Measurements from ENCODE around the gene BFSP1.

The BFSP1 gene

DNA sequence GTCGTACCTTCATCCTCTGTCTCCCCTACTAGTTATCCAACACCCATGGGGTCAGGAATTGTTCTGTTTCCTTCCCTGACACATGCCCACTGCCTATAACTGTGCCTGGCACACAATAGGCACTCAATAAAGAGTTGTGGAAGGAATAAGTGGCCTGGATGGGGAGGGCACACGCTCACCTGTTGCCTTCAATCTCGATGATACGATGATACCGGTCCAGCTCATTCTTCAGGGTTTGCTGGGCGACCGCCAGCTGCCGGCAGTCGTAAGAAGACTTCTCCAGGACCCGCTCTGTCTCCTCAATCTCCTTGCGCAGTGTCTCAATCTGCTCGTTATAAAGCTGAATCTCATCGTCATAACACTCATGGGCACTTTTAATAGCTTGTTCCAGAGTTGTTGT lies 32.5 kb downstream of the BFSP1 start:
- H2AFZ ChIP-seq (ENCODE audit: insufficient read depth, low read length, poor library complexity) = no peak overlapping the region
- H3K27me3 ChIP-seq (ENCODE audit: insufficient read depth, low read length) = no peaks in the 10 kb centered on the region
- H3K18ac ChIP-seq (ENCODE audit: low read length) = no peak overlapping the region
- H2BK5ac ChIP-seq (ENCODE audit: low read depth, low read length, poor library complexity) = no peak overlapping the region
- no peak overlapping the region for H3K14ac ChIP-seq (ENCODE audit: low read length)
- peak in 1 of 2 donors; percentile 9 for DNase-seq
- H3K36me3 ChIP-seq (ENCODE audit: control insufficient read depth in 1 of 2, insufficient read depth in 2 of 2, low read length in 2 of 2) = no peaks in the 10 kb centered on the region
- no peak overlapping the region for H3K23ac ChIP-seq (ENCODE audit: low read length)
- H3K9ac ChIP-seq (ENCODE audit: low read length) = no peak overlapping the region
- H3K27ac ChIP-seq (ENCODE audit: low read depth, low read length) = no peak overlapping the region
- H3K79me1 ChIP-seq (ENCODE audit: low read length) = no peaks in the 10 kb centered on the region
- H3K4me1 ChIP-seq (ENCODE audit: control insufficient read depth in 1 of 2, insufficient read depth in 2 of 2, low read length in 2 of 2) = no peaks in the 10 kb centered on the region
- H3K79me2 ChIP-seq (ENCODE audit: control insufficient read depth, insufficient read depth, low read length, poor library complexity) = no peaks in the 10 kb centered on the region
- WGBS (ENCODE audit: extremely low coverage, insufficient coverage, insufficient read length) = no CpG with 5 or more reads among the region's 13 CpGs
- no peaks in the 10 kb centered on the region for H3K9me3 ChIP-seq (ENCODE audit: insufficient read depth, low read depth, low read length)
- no peak overlapping the region for H3K4me2 ChIP-seq (ENCODE audit: low read length)
- H4K8ac ChIP-seq (ENCODE audit: low read depth, low read length) = no peak overlapping the region
- H2BK120ac ChIP-seq (ENCODE audit: insufficient read depth, low read length, poor library complexity) = no peak overlapping the region
- no peak overlapping the region for H3K4ac ChIP-seq (ENCODE audit: low read depth, low read length)
- no peak overlapping the region for H2AK5ac ChIP-seq (ENCODE audit: low read length)
- H2BK12ac ChIP-seq (ENCODE audit: low read length) = no peak overlapping the region
- no peak overlapping the region for H3K4me3 ChIP-seq (ENCODE audit: low read depth, low read length)
- H4K12ac ChIP-seq (ENCODE audit: low read depth, low read length) = no peak overlapping the region
- H4K91ac ChIP-seq (ENCODE audit: low read depth, low read length) = no peak overlapping the region

DNA sequence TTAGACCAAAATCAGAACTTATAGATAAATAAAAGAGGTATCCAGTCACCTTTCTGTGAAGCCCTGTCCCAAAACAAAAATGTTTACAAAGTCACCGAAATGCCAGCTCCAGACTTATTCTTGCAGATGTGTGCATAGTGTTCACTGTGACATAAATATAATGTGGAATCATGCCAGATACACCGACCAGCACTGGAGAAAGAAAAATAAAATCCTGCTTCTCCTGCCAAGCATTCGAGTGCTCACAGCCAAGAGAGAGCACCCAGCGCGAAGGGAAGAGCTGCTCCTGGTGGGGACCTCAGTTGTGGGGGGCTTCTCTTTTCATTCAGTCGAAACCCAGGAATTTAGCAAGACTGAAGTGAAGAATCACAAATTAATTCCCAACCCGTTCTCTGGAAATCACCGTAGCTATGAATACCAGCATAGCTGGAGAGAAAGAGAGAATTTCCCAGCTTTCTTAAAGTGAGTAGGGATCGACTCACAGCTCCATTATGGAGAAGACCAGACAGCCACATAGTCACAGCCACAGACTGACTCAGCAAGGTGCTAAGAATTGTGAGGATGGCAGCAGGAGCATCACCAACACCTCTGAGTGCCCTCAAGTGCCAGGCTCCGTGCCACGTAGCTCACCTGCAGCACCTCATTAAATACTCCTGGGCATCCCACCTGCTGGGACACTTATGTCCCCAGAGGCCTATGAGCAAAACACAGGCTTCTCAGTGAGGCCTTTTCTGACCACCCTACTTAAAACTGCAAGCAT lies 33.2 kb downstream of the BFSP1 start:
- H3K4me3 ChIP-seq (ENCODE audit: low read depth, low read length) = no peak overlapping the region
- H3K4me1 ChIP-seq (ENCODE audit: control insufficient read depth in 1 of 2, insufficient read depth in 2 of 2, low read length in 2 of 2) = no peaks in the 10 kb centered on the region
- no CpG with 5 or more reads among the region's 11 CpGs for WGBS (ENCODE audit: extremely low coverage, insufficient coverage, insufficient read length)
- no peak overlapping the region for H4K12ac ChIP-seq (ENCODE audit: low read depth, low read length)
- no peak overlapping the region for H3K27ac ChIP-seq (ENCODE audit: low read depth, low read length)
- H2BK5ac ChIP-seq (ENCODE audit: low read depth, low read length, poor library complexity) = no peak overlapping the region
- no peak overlapping the region for H3K9ac ChIP-seq (ENCODE audit: low read length)
- no peaks in the 10 kb centered on the region for H3K79me2 ChIP-seq (ENCODE audit: control insufficient read depth, insufficient read depth, low read length, poor library complexity)
- no peaks in the 10 kb centered on the region for H3K36me3 ChIP-seq (ENCODE audit: control insufficient read depth in 1 of 2, insufficient read depth in 2 of 2, low read length in 2 of 2)
- no peaks in the 10 kb centered on the region for H3K79me1 ChIP-seq (ENCODE audit: low read length)
- H4K91ac ChIP-seq (ENCODE audit: low read depth, low read length) = no peak overlapping the region
- no peaks in the 10 kb centered on the region for H3K27me3 ChIP-seq (ENCODE audit: insufficient read depth, low read length)
- no peak overlapping the region for H3K4ac ChIP-seq (ENCODE audit: low read depth, low read length)
- H2BK120ac ChIP-seq (ENCODE audit: insufficient read depth, low read length, poor library complexity) = no peak overlapping the region
- DNase-seq = peak in 1 of 2 donors; percentile 19
- no peak overlapping the region for H3K14ac ChIP-seq (ENCODE audit: low read length)
- H2AK5ac ChIP-seq (ENCODE audit: low read length) = no peak overlapping the region
- H2BK12ac ChIP-seq (ENCODE audit: low read length) = no peak overlapping the region
- no peak overlapping the region for H3K18ac ChIP-seq (ENCODE audit: low read length)
- no peak overlapping the region for H2AFZ ChIP-seq (ENCODE audit: insufficient read depth, low read length, poor library complexity)
- H3K9me3 ChIP-seq (ENCODE audit: insufficient read depth, low read depth, low read length) = no peaks in the 10 kb centered on the region
- H4K8ac ChIP-seq (ENCODE audit: low read depth, low read length) = no peak overlapping the region
- H3K23ac ChIP-seq (ENCODE audit: low read length) = no peak overlapping the region
- H3K4me2 ChIP-seq (ENCODE audit: low read length) = no peak overlapping the region

DNA sequence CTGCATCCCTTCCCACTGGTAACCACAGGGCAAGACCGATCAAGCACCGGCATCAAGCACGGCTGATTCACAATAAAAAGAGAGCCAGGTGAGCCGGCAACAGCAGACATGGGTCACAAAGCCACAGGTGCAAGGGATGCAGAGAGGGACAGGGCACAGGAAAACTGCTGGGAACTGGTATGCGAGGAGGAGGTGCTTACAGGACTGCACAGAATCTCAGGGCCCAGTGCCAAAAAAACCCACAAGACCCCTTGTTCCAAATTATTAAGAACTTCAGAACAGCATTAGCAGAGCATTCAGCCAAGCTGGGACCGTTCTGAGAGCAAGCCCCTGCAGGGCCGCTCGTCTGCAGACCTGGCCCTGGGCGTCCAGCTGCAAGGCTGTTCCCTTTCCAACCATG lies 35.4 kb downstream of the BFSP1 start:
- H3K27ac ChIP-seq (ENCODE audit: low read depth, low read length) = no peak overlapping the region

DNA sequence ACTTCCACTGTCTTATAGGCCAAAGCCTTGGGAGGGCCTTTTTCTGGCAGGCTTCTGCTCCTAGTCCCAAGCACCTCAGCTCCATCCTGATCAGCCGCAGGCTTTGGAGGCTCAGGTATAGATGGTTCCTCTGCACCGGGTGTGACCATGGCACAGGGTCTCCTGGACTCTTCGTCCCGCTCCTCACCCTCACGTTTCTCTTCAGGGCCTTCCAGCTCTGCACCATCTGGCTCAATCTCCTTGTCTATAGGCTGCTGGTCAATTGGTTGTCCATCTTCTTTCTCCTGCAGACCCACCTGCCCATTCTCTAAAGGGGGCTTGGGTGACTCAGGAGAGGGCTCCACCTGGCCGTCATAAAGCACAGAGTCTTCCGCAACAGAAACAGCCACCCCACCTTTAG lies 37.0 kb downstream of the BFSP1 start:
- no peak overlapping the region for H4K8ac ChIP-seq (ENCODE audit: low read depth, low read length)
- H2AK5ac ChIP-seq (ENCODE audit: low read length) = no peak overlapping the region
- H3K18ac ChIP-seq (ENCODE audit: low read length) = no peak overlapping the region
- no peaks in the 10 kb centered on the region for H3K79me2 ChIP-seq (ENCODE audit: control insufficient read depth, insufficient read depth, low read length, poor library complexity)
- WGBS (ENCODE audit: extremely low coverage, insufficient coverage, insufficient read length) = no CpG with 5 or more reads among the region's 7 CpGs
- H3K4ac ChIP-seq (ENCODE audit: low read depth, low read length) = no peak overlapping the region
- no peaks in the 10 kb centered on the region for H3K79me1 ChIP-seq (ENCODE audit: low read length)
- no peak overlapping the region for H3K14ac ChIP-seq (ENCODE audit: low read length)
- no peaks in the 10 kb centered on the region for H3K27me3 ChIP-seq (ENCODE audit: insufficient read depth, low read length)
- no peaks in the 10 kb centered on the region for H3K36me3 ChIP-seq (ENCODE audit: control insufficient read depth in 1 of 2, insufficient read depth in 2 of 2, low read length in 2 of 2)
- H3K4me3 ChIP-seq (ENCODE audit: low read depth, low read length) = no peak overlapping the region
- no peak overlapping the region for H3K9ac ChIP-seq (ENCODE audit: low read length)
- no peak overlapping the region for H3K4me2 ChIP-seq (ENCODE audit: low read length)
- no peak overlapping the region for H3K23ac ChIP-seq (ENCODE audit: low read length)
- no peak overlapping the region for H2BK12ac ChIP-seq (ENCODE audit: low read length)
- H3K4me1 ChIP-seq (ENCODE audit: control insufficient read depth in 1 of 2, insufficient read depth in 2 of 2, low read length in 2 of 2) = no peaks in the 10 kb centered on the region
- H2BK5ac ChIP-seq (ENCODE audit: low read depth, low read length, poor library complexity) = no peak overlapping the region
- DNase-seq = no peak
- no peak overlapping the region for H2BK120ac ChIP-seq (ENCODE audit: insufficient read depth, low read length, poor library complexity)
- no peak overlapping the region for H2AFZ ChIP-seq (ENCODE audit: insufficient read depth, low read length, poor library complexity)
- no peak overlapping the region for H4K91ac ChIP-seq (ENCODE audit: low read depth, low read length)
- no peak overlapping the region for H3K27ac ChIP-seq (ENCODE audit: low read depth, low read length)
- H3K9me3 ChIP-seq (ENCODE audit: insufficient read depth, low read depth, low read length) = peaks cover 2% of the 10 kb centered on the region
- no peak overlapping the region for H4K12ac ChIP-seq (ENCODE audit: low read depth, low read length)

More for the DNA sequence above, 35.4 kb downstream of the BFSP1 start:
- Histone ChIP-seq H3K79me2 (ENCODE audit: control insufficient read depth, insufficient read depth, low read length, poor library complexity) (no peaks in the 10 kb centered on the region), H3K9me3 (ENCODE audit: insufficient read depth, low read depth, low read length) (peaks cover 2% of the 10 kb centered on the region), H3K18ac (ENCODE audit: low read length) (no peak overlapping the region), H3K79me1 (ENCODE audit: low read length) (no peaks in the 10 kb centered on the region), H2AK5ac (ENCODE audit: low read length) (no peak overlapping the region), H3K9ac (ENCODE audit: low read length) (no peak overlapping the region), H3K4ac (ENCODE audit: low read depth, low read length) (no peak overlapping the region), H3K14ac (ENCODE audit: low read length) (no peak overlapping the region), H2BK120ac (ENCODE audit: insufficient read depth, low read length, poor library complexity) (no peak overlapping the region), H4K91ac (ENCODE audit: low read depth, low read length) (no peak overlapping the region), H3K4me3 (ENCODE audit: low read depth, low read length) (no peak overlapping the region), H2BK5ac (ENCODE audit: low read depth, low read length, poor library complexity) (no peak overlapping the region), H4K12ac (ENCODE audit: low read depth, low read length) (no peak overlapping the region), H3K36me3 (ENCODE audit: control insufficient read depth in 1 of 2, insufficient read depth in 2 of 2, low read length in 2 of 2) (no peaks in the 10 kb centered on the region), H3K27me3 (ENCODE audit: insufficient read depth, low read length) (no peaks in the 10 kb centered on the region), H3K4me2 (ENCODE audit: low read length) (no peak overlapping the region), H4K8ac (ENCODE audit: low read depth, low read length) (no peak overlapping the region), H2AFZ (ENCODE audit: insufficient read depth, low read length, poor library complexity) (no peak overlapping the region), H3K4me1 (ENCODE audit: control insufficient read depth in 1 of 2, insufficient read depth in 2 of 2, low read length in 2 of 2) (no peaks in the 10 kb centered on the region), H3K23ac (ENCODE audit: low read length) (no peak overlapping the region), H2BK12ac (ENCODE audit: low read length) (no peak overlapping the region)
- no CpG with 5 or more reads among the region's 9 CpGs for WGBS (ENCODE audit: extremely low coverage, insufficient coverage, insufficient read length)
- no peak for DNase-seq
